M059J (cell line): ENCODE results near the gene DDX39B. TPM values are rescaled to one million over a fixed set of nuclear protein-coding genes. Genes with fewer than 3 reads are reported as not detected.
A peak's percentile ranks its signal among the peaks of the same experiment; 100 is the strongest.

Source experiments
- DNase-seq: peaks from one replicate; pipeline ENCODE4 v3.0.0-alpha.2; 2012; ENCODE audit warnings: low read depth
- total RNA-seq: library from RNA; depleted of rRNA; stranded (reverse); fragments of >200 nt; shearing (Covaris generic); gene quantifications from 2 replicates; pipeline ENCODE4 v1.2.3, GENCODE V29; 2014

The DDX39B gene
- total RNA-seq, 1 experiment from 2014 or later: 506 TPM

- no peak for DNase-seq
These were observed 6.7 kb upstream of the DDX39B start for GRCh38 chr6:31548544-31548873.

- DNase-seq: no peak
These were observed 6.1 kb upstream of the DDX39B start for GRCh38 chr6:31547727-31548543.

GRCh38 chr6:31546958-31547726, 5.3 kb upstream of the DDX39B start, which contains the start of gene NFKBIL1:
Gene NFKBIL1 (plus strand): TSS chr6:31547608. CDS start chr6:31547695, 87 bp downstream.
- DNase-seq: peak; percentile 98

GRCh38 chr6:31546339-31546957, 4.6 kb upstream of the DDX39B start, which contains the start of gene ATP6V1G2:
Gene ATP6V1G2 (minus strand): TSS chr6:31546608. CDS start chr6:31546559, 49 bp downstream.
- DNase-seq: peak; percentile 93

GRCh38 chr6:31545291-31545690, 3.5 kb upstream of the DDX39B start:
- no peak for DNase-seq

GRCh38 chr6:31544676-31545075, 2.9 kb upstream of the DDX39B start:
- DNase-seq: no peak

- no peak for DNase-seq
These were observed 1.8 kb upstream of the DDX39B start for GRCh38 chr6:31543639-31544038.

- DNase-seq: peak; percentile 66
These were observed 645 bp downstream of the DDX39B start for GRCh38 chr6:31541059-31541657.

GRCh38 chr6:31540640-31541039, 1.2 kb downstream of the DDX39B start:
- DNase-seq: no peak

GRCh38 chr6:31538805-31539400, 2.9 kb downstream of the DDX39B start:
- DNase-seq: no peak

GRCh38 chr6:31535538-31536324, 6.1 kb downstream of the DDX39B start:
- DNase-seq: no peak

GRCh38 chr6:31534521-31535040, 7.2 kb downstream of the DDX39B start:
- DNase-seq: no peak

GRCh38 chr6:31534011-31534410, 7.8 kb downstream of the DDX39B start:
- no peak for DNase-seq

- no peak for DNase-seq
These were observed 8.4 kb downstream of the DDX39B start for GRCh38 chr6:31533455-31533841.

GRCh38 chr6:31532644-31533454, 9.0 kb downstream of the DDX39B start:
- DNase-seq: no peak

- DNase-seq: no peak
These were observed 9.8 kb downstream of the DDX39B start for GRCh38 chr6:31531771-31532643.

GRCh38 chr6:31531162-31531561, 10.6 kb downstream of the DDX39B start:
- no peak for DNase-seq

GRCh38 chr6:31530659-31531058, 11.1 kb downstream of the DDX39B start:
- peak; percentile 30 for DNase-seq
